Activated naive CD4-positive, alpha-beta T cell treated with anti-CD3 and anti-CD28 coated beads, Interleukin-2, amount 50 U/mL, for 24 hours (primary cell): ENCODE data around the gene FANCL.
"Not testable (repeated sequence)": the region's sequence is repeated elsewhere in the genome, so short reads cannot be mapped to it uniquely, and the experiment has no call there.

Experiments
- H3K27ac Mint-ChIP-seq: one replicate; pipeline ENCODE4 v1.8.0; 2021; ENCODE audit warnings: mild to moderate bottlenecking, mixed read lengths
- H3K27me3 Mint-ChIP-seq: one replicate; pipeline ENCODE4 v1.8.0; 2021; ENCODE audit warnings: mixed read lengths
- H3K36me3 Mint-ChIP-seq: one replicate; pipeline ENCODE4 v1.8.0; 2021; ENCODE audit warnings: mixed read lengths
- H3K4me1 Mint-ChIP-seq: one replicate; pipeline ENCODE4 v1.8.0; 2021; ENCODE audit warnings: mixed read lengths
- H3K4me3 Mint-ChIP-seq: one replicate; pipeline ENCODE4 v1.8.0; 2021; ENCODE audit warnings: mild to moderate bottlenecking, mixed read lengths
- H3K9me3 Mint-ChIP-seq: one replicate; pipeline ENCODE4 v1.8.0; 2021; ENCODE audit warnings: mixed read lengths

FANCL gene

DNA sequence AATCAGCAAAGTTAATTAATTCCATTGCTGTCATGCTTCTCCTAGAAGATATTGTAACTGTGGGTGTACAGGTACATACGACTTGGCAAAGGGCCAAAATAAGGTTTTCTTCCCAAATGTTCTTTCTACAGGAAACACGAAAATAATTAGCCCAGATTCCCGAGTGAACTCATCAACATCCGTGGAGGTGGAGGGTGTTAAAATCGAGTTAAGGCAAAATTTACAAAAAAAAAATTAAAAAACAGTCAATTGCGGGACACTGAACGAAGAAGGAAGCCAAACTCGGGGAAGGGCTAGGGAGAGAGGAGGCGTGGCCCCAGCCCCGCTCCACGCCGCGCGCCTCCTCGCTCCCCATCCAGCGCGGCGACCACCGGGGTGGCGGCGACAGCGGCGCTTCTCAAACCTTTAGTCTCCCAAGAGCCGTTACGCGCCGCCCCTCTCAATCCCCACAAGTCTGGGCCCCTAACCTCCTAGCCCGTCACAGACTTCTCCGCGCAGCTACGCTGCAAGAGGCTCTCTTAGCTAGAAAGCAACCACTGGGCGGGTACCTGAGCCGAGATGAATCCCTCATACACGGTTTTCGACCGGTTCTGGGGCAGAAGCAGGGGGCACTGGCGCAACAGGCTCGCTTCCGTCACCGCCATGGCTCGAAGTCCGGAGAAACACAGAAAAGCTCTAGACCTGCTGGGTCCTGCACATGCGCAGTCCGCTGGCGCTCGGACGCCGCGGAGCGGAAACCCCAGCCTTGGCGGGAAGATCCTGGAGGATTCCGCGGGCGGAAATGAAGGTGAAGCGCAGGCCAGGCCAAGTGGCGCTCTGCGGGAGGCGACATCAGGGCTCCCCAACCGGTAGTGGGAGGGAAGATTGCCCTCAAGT, at the start of gene FANCL:
TSS of gene FANCL (minus strand) at position 656 of the 876 bp plus-strand sequence. CDS start at position 644, 12 bp downstream.
- peaks cover 7% of the 10 kb centered on the region for H3K27me3 Mint-ChIP-seq
- peak within 1 kb of the TSS; percentile 95 for H3K4me3 Mint-ChIP-seq
- no peaks in the 10 kb centered on the region for H3K36me3 Mint-ChIP-seq
- no peaks in the 10 kb centered on the region for H3K9me3 Mint-ChIP-seq
- H3K27ac Mint-ChIP-seq, result peak within 1 kb of the TSS; percentile 81
- H3K4me1 Mint-ChIP-seq, result peaks cover 20% of the 10 kb centered on the region

DNA sequence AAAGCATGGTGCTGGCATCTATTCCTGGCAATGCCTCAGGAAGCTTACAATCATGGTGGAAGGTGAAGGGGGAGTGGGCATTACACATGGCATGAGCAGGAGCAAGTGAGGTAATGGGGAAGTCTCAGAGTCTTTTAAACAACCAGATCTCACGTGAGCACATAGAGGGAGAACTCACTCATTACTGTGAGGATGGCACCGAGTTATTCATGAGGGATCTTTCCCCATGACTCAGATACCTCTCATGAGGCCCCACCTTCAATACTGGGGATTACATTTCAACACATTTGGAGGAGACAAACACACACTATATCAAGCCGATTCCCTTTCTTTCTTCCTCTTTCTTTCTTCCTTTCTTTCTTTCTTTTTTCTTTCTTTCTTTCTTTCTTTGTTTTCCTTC, 47.9 kb upstream of the FANCL start:
- H3K4me1 Mint-ChIP-seq, result no peaks in the 10 kb centered on the region
- peaks cover 1% of the 10 kb centered on the region for H3K27me3 Mint-ChIP-seq
- no peak overlapping the region for H3K27ac Mint-ChIP-seq
- no peak overlapping the region for H3K4me3 Mint-ChIP-seq
- H3K9me3 Mint-ChIP-seq, result no peaks in the 10 kb centered on the region
- no peaks in the 10 kb centered on the region for H3K36me3 Mint-ChIP-seq

DNA sequence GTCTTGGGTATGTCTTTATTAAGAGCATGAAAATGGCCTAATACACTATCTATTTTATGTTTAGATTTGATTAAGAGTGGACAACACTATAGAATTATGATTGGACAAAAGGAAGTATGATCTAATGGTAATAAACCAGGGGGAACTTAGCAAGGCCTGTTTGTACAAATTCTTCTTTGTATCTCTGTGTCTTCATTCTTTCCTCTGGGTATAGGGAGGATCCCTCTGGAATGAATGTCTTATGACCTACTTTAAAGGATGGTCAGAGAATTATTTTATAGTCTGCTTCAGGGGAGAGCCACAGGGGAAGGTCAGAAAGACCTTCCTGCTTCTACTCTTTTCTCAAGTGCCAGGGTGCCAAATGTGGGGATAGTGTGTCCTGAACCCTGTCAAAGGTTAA, 42.8 kb upstream of the FANCL start:
- Mint-ChIP-seq H3K36me3 (no peaks in the 10 kb centered on the region), H3K4me3 (no peak overlapping the region), H3K9me3 (no peaks in the 10 kb centered on the region), H3K27me3 (peaks cover under 1% of the 10 kb centered on the region), H3K27ac (no peak overlapping the region), H3K4me1 (no peaks in the 10 kb centered on the region)

DNA sequence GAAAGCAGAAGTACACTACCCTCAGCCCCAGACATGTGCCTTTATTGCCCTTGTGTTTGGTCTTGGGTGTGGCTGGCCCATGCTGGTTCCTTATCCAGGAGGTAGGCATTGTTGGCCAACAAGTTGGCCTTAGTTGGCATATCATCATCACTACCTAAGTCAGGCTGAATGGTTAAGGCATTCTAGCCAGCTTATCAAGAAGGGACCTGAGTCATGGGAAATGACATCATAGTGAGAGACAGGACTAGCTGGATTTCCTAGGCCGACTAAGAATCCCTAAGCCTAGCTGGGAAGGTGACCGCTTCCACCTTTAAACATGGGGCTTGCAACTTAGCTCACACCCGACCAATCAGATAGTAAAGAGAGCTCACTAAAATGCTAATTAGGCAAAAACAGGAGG, 34.0 kb upstream of the FANCL start:
- not testable (repeated sequence) for H3K36me3 Mint-ChIP-seq, H3K4me1 Mint-ChIP-seq, H3K4me3 Mint-ChIP-seq, H3K27me3 Mint-ChIP-seq, H3K9me3 Mint-ChIP-seq, H3K27ac Mint-ChIP-seq

DNA sequence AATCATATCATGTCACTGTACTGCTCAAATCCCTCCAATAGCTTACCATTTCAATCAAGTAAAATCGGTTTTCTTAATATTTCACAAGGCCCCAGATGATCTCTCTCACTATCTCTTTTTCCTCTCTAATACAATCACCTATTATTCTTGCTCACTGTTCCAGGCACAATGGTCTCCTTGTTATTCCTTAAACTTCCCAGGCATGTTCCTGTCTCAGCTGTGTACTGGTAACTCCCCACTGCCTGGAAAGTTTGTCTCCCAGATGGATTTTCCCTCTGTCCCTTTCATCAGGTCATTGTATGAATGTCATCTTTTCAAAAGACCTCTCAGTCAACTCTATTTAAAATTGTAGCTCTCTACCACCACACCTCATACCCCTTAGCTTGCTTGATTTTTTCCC, 30.7 kb upstream of the FANCL start:
- H3K4me3 Mint-ChIP-seq, result no peak overlapping the region

DNA sequence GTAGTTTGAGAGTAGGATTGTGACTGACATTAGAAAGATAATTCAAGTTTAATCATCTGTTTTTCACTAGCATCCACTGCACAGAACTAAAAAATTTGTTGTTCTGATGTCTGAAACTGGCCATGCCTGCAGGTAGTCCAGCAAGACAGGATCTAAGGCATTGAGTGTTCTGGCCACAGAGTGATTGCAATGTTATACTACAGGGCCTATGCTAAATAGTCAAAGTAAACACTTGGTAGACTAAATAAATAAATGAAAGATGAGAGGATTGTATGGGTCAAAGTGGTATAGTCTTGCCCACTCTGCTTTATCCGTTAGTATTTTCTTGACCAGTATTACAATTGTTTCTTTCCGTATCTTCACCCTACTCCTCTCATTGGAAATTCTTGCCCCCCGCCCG, 27.6 kb upstream of the FANCL start:
- H3K4me3 Mint-ChIP-seq, result no peak overlapping the region
- H3K27ac Mint-ChIP-seq, result no peak overlapping the region
- H3K9me3 Mint-ChIP-seq, result no peaks in the 10 kb centered on the region
- H3K36me3 Mint-ChIP-seq, result no peaks in the 10 kb centered on the region
- H3K4me1 Mint-ChIP-seq, result no peaks in the 10 kb centered on the region
- H3K27me3 Mint-ChIP-seq, result peaks cover 2% of the 10 kb centered on the region

More for the DNA sequence above, 30.7 kb upstream of the FANCL start:
- H3K4me1 Mint-ChIP-seq, result no peaks in the 10 kb centered on the region
- no peak overlapping the region for H3K27ac Mint-ChIP-seq
- peaks cover 5% of the 10 kb centered on the region for H3K9me3 Mint-ChIP-seq
- peaks cover 3% of the 10 kb centered on the region for H3K27me3 Mint-ChIP-seq
- no peaks in the 10 kb centered on the region for H3K36me3 Mint-ChIP-seq

DNA sequence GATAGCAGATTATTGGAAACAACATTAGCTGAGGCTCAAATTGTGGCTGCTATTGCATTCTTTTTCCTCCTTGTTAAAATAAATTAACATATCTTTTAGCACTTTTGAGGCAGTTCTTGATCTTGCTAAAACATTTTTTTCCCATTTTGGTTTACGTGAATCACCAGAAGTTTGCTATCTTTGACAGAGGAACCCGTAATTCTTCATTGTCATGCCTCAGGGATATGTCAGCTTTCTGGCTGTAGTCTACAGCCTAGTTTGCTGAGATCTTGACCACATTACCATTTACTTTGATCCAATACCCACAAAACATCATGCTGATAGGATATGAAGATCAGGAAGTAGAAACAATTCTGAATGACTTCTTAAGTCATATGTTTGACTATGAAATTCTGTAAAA, 25.1 kb upstream of the FANCL start:
- H3K4me3 Mint-ChIP-seq, result no peak overlapping the region
- H3K4me1 Mint-ChIP-seq, result no peaks in the 10 kb centered on the region
- H3K27me3 Mint-ChIP-seq, result peaks cover 2% of the 10 kb centered on the region
- H3K9me3 Mint-ChIP-seq, result no peaks in the 10 kb centered on the region
- no peak overlapping the region for H3K27ac Mint-ChIP-seq
- H3K36me3 Mint-ChIP-seq, result no peaks in the 10 kb centered on the region

DNA sequence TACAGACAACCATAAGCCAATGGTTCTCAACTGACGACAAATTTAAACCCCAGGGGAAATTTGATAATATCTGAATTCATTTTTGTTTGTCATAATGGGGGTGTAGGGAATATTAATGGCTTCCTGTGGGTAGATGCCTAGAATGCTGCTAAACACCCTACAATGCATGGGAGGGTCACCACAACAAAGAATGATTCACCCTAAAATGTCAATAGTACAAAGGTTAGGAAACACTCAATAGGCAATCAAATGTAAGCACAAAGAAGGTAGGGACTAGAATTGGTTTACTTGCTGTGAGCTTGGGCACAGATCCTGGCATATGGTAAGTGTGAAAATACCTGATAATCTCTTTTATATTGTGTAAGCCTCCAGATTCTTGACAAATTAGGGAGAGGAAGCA, 20.1 kb upstream of the FANCL start:
- no peaks in the 10 kb centered on the region for H3K4me1 Mint-ChIP-seq
- peaks cover 5% of the 10 kb centered on the region for H3K27me3 Mint-ChIP-seq
- H3K9me3 Mint-ChIP-seq, result no peaks in the 10 kb centered on the region
- no peak overlapping the region for H3K4me3 Mint-ChIP-seq
- H3K36me3 Mint-ChIP-seq, result no peaks in the 10 kb centered on the region
- H3K27ac Mint-ChIP-seq, result no peak overlapping the region

DNA sequence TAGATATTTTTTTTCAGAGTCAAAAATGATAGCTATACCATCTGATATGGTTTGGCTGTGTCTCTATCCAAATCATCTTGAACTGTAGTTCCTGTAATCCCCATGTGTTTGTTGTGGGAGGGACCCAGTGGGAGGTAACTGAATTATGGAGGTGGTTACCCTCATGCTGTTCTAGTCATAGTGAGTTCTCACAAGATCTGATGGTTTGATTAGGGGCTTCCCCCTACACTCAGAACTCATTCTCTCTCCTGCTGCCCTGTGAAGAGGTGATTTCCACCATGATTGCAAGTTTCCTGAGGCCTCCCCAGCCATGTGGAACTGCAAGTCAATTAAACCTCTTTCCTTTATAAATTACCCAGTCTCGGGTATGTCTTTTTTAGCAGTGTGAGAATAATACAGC, 17.3 kb upstream of the FANCL start:
- H3K9me3 Mint-ChIP-seq, H3K36me3 Mint-ChIP-seq, H3K4me1 Mint-ChIP-seq, H3K27ac Mint-ChIP-seq, H3K4me3 Mint-ChIP-seq: not testable (repeated sequence)
- peaks cover 10% of the 10 kb centered on the region for H3K27me3 Mint-ChIP-seq

DNA sequence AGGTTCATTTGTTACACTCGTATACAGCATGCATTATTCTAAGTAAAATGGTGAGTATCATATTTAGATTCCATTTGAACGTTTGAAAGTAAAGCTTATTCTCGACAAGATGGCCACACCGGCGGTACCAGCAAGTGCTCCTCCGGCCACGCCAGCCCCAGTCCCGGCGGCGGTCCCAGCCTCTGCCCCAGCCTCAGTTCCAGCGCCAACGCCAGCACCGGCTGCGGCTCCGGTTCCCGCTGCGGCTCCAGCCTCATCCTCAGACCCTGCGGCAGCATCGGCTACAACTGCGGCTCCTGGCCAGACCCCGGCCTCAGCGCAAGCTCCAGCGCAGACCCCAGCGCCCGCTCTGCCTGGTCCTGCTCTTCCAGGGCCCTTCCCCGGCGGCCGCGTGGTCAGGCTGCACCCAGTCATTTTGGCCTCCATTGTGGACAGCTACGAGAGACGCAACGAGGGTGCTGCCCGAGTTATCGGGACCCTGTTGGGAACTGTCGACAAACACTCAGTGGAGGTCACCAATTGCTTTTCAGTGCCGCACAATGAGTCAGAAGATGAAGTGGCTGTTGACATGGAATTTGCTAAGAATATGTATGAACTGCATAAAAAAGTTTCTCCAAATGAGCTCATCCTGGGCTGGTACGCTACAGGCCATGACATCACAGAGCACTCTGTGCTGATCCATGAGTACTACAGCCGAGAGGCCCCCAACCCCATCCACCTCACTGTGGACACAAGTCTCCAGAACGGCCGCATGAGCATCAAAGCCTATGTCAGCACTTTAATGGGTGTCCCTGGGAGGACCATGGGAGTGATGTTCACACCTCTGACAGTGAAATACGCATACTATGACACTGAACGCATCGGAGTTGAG, 10.4 kb upstream of the FANCL start:
- H3K9me3 Mint-ChIP-seq, H3K27ac Mint-ChIP-seq, H3K27me3 Mint-ChIP-seq, H3K4me3 Mint-ChIP-seq, H3K4me1 Mint-ChIP-seq, H3K36me3 Mint-ChIP-seq: not testable (repeated sequence)

DNA sequence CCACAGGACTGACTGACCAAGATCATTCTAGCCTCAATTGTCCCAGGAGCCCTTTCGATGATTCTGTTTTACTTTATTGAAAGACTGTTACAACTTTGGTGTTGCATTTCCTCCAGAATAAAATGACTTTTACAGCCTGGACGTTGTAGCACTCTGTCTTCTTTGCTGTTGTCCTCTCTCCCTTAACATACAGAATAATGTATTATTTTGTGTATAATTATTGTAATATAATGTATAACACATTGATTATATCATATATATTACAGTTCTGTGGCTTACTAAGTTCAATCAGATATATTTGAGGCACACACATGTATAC, 380 bp upstream of the FANCL start:
- H3K9me3 Mint-ChIP-seq, result no peaks in the 10 kb centered on the region
- H3K4me1 Mint-ChIP-seq, result peaks cover 19% of the 10 kb centered on the region
- H3K36me3 Mint-ChIP-seq, result no peaks in the 10 kb centered on the region

DNA sequence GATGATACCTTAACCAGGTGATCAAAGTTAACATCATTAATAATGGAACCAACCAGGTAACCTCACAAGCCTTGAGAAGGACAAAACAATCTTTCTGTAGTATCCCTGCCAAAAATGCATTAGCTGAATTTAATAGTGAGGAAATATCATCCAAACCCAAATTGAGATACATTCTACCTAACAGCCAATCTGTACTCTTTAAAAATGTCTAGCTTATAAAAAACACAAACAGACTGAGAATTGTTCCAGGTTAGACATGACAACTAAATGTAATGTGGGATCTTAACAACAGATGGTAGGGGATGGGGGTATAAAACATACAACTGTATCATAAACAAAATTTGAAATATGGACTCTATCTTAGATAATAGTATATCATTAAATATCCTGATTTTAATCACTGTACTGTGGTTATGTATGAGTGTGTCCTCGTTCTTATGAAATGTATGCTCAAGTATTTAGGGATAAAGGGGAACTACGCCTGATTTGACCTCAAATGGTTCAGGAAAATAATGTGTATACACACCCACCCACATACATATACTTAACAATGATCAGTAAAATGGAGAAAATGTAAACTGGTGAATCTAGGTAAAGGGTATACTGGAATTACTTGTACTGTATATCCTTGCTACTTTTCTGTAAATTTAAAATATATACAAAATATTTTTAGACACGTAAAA, 1.7 kb downstream of the FANCL start:
- Mint-ChIP-seq H3K4me1 (peaks cover 23% of the 10 kb centered on the region), H3K9me3 (no peaks in the 10 kb centered on the region), H3K36me3 (no peaks in the 10 kb centered on the region), H3K27ac (peak overlapping the region; percentile 52), H3K4me3 (peak overlapping the region; percentile 30), H3K27me3 (peaks cover under 1% of the 10 kb centered on the region)

More for the DNA sequence above, 380 bp upstream of the FANCL start:
- peak overlapping the region; percentile 81 for H3K27ac Mint-ChIP-seq
- peaks cover 7% of the 10 kb centered on the region for H3K27me3 Mint-ChIP-seq
- H3K4me3 Mint-ChIP-seq, result peak overlapping the region; percentile 95

DNA sequence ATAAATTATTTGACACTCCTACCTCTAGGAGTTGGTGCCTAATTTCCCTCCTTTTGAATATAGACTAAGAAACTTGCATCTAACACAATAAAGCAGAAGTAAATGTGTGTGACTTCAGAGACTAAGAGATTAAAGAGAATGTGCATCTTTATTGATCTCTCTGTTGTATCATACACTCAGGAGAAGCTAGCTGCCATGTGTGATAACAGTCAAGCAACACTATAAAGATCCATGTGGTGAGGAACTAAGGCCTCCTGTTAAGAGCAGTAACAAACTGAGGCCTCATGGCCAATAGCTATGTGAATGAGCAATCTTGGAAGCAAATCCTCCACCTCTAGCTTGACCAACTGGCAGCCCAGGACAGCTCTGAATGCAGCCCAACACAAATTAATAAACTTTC, 3.4 kb downstream of the FANCL start:
- no peaks in the 10 kb centered on the region for H3K27me3 Mint-ChIP-seq
- no peaks in the 10 kb centered on the region for H3K36me3 Mint-ChIP-seq
- H3K27ac Mint-ChIP-seq, result no peak overlapping the region
- H3K4me3 Mint-ChIP-seq, result no peak overlapping the region
- no peaks in the 10 kb centered on the region for H3K9me3 Mint-ChIP-seq
- peaks cover 23% of the 10 kb centered on the region for H3K4me1 Mint-ChIP-seq

DNA sequence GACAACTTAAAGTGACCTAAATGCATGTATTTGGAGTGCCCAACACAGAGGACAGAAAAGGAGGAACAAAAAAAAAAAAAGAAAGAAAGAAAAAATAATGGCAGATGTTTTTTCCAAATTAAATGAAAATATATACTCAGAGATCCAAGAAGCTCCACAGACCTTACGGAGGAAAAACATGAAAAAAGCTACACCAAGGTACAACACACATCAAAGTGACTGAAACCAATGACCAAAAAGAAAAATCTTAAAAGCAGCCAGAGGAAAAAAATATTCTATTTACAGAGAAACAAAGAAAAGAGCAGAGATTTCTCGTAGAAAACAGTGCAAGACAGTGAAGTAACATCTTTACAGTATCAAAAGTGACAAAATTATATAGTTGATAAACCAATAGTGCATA, 5.1 kb downstream of the FANCL start:
- H3K9me3 Mint-ChIP-seq, result no peaks in the 10 kb centered on the region
- H3K27ac Mint-ChIP-seq, result no peak overlapping the region
- peaks cover 18% of the 10 kb centered on the region for H3K4me1 Mint-ChIP-seq
- H3K36me3 Mint-ChIP-seq, result no peaks in the 10 kb centered on the region
- H3K4me3 Mint-ChIP-seq, result no peak overlapping the region
- no peaks in the 10 kb centered on the region for H3K27me3 Mint-ChIP-seq

DNA sequence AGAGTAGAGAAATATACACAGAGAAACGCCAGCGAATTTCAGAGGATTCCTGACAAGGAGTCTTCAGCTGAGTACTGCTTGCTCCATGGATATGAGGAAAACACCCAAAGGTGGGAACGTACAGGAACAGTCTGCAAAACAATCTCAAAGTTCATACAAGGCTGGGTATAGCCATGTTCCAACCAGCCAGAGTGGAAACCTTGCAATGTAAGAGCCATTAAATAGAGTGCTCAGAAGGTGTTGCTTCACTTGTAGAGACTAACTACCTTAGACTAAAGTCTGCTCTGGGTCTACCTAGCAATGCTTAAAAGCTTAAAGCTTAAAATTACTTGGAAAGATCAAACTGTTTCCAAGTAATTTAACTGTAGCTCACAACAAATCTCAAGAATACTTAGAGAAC, 6.0 kb downstream of the FANCL start:
- no peaks in the 10 kb centered on the region for H3K9me3 Mint-ChIP-seq
- no peak overlapping the region for H3K4me3 Mint-ChIP-seq
- no peaks in the 10 kb centered on the region for H3K36me3 Mint-ChIP-seq
- H3K27me3 Mint-ChIP-seq, result no peaks in the 10 kb centered on the region
- no peak overlapping the region for H3K27ac Mint-ChIP-seq
- H3K4me1 Mint-ChIP-seq, result peaks cover 10% of the 10 kb centered on the region

DNA sequence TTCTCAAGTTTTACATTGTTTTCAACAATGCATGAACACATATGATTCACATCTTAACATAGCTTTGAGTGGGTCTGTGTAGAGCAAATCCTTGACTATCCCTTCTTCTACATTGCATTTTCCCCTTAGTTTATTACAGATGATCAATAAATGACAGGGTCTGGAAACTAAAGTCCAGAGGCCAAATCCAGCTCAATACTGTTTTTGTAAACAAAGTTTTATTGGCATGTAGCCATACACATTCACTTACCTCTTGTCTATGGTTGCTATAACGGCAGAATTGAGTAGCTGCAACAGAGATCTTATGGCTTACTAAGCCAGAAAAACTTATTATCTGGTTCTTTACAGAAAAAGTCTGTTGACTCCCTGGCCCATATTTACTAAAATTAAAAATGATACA, 12.8 kb downstream of the FANCL start:
- no peaks in the 10 kb centered on the region for H3K36me3 Mint-ChIP-seq
- H3K27me3 Mint-ChIP-seq, result no peaks in the 10 kb centered on the region
- H3K4me3 Mint-ChIP-seq, result no peak overlapping the region
- no peaks in the 10 kb centered on the region for H3K4me1 Mint-ChIP-seq
- H3K9me3 Mint-ChIP-seq, result no peaks in the 10 kb centered on the region
- no peak overlapping the region for H3K27ac Mint-ChIP-seq
